Activated T-helper 1 cell treated with Interleukin-2 at 50 U/mL for 16 hours (primary cell): ENCODE data around the gene GRM5.

Experiments
- DNase-seq: peaks from one replicate; pipeline ENCODE4 v3.0.0-alpha.2; 2020; ENCODE audit warnings: low read depth

The GRM5 gene

DNA sequence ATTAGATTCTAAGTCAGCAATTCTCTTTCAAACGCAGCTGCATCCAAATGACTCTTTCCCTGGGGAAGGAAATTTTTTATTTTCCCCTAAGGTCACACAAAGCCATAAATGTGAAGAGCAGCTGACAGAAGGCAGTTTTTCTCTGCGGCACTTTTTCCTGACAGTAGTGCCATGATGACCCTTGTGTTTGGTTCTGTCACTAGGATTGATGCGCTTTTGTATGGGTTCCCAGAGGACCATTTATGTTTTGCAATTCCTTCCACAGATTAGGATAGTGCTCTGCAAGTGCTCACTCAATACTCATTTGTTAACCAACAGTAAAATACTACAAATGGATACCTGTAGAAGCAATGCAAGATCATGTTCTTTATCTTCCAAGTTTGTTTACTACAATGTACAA lies 368.6 kb downstream of the GRM5 start:
- DNase-seq, result no peak

DNA sequence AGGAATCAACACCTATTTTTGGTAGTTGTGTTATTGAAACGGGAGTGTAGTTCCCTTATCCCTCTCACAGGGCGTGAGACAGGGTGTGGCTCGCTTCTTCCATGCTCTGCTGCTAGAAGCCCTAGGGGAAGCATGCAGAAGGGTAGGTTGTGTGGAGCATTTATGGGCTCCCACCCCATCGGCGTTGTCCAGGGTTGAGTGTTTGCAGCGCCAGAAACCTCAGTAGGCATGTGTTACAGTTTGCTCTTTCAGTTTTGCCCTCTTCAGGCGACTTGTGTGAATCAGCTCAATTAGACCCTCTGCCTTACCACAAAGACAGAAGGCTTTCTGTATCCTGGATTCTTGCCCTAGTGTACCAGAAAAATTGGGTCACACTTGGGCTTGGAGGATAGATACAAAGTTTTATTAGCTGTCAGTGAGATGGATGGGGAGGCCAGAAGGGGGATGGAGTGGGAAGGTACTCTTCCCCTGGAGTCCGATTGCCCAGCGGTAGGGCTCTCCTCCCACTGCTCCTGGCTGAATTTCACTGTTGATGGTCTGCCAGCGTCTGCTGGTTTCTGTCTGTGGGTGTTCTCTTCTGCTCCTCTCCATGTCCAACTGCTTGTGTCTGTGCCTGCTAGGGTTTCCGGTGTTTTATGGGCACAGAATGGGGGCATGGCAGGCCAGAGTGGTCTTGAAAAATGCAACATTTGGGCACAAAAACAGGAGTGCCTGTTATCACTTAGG lies 369.9 kb downstream of the GRM5 start:
- no peak for DNase-seq

DNA sequence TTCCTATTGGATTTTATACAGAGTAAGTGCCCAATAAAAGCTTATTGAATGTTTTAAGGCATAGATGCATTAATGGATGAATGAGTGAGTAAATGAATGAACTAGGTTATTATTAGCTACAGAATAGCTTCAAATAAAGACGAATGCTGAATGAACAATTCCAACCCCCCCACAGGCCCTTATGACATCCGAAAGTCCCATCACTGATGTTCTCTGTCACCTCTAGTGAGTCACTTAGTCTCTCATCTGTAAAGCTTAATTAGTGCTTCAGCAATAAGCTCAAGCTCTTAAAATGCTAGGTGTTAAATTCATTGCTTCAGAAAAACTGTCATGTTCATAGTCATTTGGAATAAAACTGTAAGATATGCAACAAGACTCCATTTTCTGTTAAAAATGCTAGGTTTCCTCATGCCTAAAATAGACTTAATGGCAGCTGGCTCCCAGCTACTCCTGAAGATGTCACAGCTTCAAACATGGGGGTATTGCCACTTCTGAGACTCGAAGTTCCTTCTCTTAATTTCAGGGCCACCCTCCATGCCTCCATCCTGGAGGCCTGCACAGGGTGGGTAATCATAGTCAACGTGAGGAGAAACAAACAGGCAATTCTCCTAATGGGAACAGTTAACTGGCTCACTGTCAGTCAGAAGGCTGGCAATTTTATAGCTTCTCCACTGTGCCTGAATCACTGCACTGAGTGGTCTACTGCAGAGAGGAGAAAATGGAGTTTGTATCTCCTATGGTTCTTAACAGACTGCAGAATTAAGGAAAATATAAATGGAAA lies 373.3 kb downstream of the GRM5 start:
- no peak for DNase-seq

DNA sequence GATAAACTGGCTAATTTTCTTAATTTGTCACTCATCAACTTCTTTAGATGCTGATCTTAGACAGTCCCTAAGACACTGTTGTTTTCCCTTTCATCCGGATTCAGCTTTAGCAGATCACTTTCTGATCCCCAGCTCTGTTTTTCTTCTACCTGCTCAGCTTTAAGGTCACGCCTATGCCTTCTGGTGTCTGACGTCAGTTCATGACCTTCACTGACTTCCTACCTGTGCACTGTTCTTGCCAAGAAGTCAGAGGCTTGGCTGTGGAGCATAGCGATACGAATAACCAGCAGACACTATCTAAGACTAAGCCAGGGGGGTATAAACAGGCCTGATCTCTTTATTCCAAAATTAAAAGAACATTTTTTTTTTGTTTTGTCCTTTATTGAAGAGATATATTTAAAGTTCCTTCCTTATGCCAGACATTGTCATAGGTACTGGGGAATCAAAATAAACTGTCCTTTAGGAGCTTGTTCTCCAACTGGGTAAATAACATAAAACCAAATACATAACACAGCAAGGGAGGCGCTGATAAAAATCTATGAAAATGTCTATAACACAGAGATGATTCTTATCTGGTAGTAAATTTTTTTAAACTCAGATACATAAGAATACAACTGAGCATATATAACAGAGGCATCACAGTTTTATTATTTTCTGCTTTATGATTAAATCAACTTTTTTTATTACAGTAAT lies 376.1 kb downstream of the GRM5 start:
- no peak for DNase-seq

DNA sequence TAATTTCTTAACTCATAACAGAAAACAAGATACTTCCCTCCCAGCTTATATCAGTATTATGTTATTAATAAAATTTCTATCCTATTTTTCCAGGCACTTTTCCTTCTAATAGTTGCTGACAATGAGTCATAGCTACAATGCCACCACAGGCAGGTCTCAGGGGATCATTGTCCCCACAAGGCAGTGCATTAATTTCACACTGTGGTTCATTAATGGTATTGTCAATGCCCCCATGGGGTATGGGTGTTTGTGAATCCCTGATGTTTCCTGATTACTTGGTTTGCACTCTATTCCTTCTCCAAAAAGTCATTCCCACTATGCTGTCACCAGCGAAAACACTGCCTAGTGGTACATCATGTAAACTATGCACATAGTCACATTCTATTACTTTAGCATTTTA lies 382.8 kb downstream of the GRM5 start:
- DNase-seq, result no peak

DNA sequence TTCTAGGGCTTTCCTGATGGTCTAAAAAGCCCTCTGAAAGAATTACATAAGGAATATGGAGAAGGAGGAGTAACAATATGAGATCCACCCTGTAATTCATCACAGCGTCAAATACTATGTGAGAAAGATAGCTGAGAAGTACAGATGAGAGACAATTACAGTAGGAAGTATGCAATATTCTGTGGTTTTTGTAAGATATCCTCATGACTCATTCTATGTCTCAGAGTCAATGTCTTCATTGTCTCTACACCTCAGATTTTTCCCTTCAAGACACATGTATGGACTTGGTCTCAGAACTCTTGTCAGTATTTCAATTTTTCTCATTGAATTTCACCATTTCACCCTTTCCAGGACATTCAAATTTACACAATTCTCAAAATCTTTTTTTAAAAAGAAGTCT lies 385.0 kb downstream of the GRM5 start:
- no peak for DNase-seq

DNA sequence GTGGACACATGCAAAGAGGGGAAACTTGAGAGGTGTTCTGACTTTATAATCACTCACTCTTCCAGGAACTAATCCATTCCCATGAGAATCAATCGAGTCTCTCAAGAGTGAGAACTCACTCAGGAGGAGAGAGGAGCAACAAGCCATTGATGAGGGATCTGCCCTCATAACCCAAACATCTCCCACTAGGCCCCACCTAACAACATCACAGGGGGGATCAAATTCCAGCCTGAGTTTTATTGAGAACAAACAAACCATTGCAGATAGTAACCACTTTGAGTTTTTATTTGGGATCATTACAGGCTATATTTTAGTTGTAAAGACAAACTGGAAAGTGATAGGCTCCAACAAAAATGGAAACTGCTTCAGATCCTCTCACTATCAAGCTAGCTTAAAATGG lies 399.4 kb downstream of the GRM5 start:
- DNase-seq, result no peak

DNA sequence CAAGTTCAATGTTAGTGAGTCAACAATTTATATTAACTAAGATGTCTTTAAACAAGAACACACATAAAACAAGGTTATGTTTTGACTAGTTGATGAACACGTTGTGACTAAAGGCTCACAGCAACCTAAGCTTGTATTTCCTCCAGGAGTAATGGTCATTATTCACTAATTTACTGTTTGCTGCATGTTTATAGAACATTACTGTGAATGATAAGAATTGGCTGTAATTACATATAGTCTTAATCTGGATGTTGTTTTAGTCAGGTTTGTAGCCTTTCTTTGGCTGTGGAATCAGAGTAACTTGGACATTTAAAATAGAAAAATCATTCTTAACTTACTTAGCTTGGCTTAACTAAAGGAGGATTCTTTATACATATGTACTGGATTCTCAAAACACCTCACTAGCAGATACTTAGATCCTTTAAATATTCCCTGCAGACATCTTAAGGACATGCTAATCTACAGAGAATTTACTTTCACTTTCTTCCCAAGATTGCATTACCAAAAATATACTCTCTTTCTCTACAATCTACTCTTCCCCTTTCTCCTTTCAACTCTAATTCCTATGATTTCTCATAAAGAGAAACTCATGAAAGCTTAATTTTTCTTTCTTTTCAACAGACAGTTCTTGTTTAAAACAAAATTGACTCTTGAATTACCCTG lies 408.6 kb downstream of the GRM5 start:
- no peak for DNase-seq

DNA sequence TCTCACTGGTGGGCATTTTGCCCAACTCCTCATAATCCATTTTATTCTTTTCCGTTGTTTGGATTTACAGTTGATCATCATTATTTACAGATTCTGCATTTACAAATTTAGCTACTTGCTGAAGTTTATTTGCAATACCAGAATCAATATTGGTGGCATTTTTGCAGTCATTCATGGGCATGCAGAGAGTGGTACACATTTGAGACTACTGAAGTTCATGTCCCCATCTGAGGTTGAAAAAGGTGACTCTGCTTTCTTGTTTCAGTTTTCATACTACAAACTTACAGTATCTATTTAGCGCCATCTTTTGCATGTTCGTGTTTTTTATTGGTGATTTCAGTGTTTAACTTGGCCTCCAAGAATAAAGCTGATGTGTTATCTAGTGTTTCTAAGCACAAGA lies 409.5 kb downstream of the GRM5 start:
- no peak for DNase-seq

DNA sequence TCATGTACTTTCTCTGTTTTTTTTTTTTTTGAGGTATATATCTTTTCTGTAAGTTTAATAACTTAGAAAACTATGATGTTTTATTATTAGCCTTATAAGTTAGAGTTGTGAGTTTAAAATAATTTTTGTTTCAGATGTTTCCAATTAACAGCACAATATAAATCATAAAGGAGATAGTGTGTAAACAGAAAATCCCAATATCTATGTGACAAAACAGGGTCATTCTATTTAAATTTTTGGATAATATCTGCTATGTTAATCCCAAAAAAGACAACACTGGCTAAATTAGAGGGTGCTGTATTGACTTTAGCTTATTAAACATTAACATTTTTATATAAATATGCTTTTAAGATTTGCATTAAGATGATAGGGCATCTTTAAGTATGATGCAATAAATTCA lies 410.1 kb downstream of the GRM5 start:
- no peak for DNase-seq

DNA sequence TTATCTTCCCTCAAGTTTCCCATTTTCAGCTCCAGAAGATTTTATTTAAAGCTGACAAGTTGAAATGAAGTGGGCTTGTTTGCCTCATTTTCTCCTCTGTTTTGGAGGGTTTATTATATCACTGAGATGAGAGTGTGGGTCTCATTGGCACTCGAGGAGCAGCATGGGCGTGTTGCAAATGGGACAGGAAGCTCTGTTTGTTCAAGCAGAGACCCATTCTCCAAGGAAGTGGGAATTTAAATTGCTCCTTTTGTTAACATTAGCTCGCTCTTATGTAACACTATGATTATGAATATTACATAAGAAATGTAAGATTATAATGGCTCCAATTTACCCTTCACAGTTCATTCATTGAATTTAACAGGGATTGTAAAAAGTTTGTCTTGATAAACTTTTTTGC lies 410.6 kb downstream of the GRM5 start:
- no peak for DNase-seq

DNA sequence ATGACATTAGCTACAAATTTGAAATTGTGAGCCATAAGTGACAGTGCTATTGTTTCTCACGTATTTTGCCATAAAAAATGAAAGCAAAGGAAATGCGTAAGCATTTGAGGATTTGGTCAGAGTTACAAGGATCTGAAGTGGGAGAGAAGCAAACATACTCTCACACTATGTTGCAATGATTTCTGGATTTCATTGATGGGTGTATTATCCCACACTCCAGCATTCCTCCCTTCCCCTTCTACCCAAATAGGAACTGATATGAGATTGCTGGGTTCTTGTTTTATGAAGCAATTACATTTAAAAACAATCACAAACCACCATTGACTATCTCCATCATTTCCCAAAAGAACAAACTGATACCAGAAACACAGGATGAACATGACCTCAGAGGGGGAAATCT lies 414.2 kb downstream of the GRM5 start:
- no peak for DNase-seq

DNA sequence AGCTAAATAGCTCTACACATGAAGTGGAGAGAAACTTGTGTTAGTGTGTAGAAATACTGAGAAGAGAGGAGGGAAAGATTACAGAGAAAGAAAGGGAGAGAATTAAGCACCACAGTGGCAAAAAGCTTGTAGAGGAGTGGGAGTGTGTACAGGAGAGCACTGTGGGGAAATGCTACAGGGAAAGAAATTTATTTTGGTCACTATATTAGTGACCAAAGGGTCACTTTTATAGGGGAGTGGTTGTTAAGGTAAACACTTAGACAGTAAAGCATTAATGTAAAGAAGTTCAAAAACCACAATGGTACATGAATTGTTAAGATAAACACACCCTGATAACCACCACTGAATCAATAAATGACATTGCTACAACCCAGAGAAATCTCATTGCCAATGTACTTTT lies 421.1 kb downstream of the GRM5 start:
- DNase-seq, result no peak

DNA sequence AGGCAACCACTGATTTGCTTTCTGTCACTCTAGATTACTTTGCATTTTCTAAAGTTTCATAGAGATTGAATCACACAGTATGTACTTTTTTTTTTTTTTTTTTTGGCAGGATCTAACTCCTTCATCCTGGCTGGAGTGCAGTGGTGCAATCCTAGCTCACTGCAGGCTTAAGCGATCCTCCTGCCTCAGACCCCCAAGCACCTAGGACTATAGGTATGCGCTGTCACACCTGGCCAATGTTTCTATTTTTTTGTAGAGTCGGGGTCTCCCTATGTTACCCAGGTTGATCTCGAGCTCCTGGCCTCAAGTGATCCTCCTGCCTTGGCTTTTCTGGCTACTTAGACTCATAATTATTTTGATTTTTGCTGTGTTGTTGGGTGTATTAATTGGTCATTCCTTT lies 433.6 kb downstream of the GRM5 start:
- no peak for DNase-seq

DNA sequence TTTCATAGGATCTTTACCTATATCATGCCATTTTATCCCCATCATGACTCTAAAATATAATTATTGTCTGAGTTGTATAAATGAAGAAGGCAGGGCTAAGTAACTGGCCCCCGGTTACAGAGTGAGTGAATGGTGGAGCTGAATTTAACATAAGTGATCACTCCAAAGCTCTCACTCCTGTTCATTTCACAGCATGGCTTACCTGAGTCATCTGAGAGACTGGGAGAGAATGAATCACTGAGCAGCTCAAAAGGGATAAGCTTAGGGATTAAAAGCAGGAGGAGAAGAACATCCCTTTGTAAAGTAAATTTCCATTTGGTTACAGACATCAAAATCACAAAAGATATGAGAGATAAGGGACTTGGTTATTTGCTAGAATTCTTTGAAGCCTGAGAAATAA lies 434.3 kb downstream of the GRM5 start:
- DNase-seq, result no peak

DNA sequence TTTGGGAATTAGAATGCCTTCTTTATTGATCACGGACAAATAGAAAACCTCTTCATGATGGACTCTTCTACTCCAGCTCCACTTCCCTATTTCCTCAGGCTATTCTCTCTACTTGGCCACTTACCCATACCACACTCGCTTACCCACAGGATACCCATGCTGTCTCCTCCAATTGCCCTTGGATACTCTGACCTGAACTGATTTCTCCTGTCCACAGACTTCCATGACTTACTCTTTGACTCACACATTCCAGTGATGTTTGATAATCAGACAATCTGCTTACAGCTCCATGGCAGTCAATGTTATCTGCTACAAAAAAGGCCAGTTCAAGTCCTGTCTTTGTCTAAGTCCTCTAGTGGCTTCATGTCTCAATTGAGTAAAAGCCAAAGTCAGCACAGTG lies 436.3 kb downstream of the GRM5 start:
- DNase-seq, result no peak

DNA sequence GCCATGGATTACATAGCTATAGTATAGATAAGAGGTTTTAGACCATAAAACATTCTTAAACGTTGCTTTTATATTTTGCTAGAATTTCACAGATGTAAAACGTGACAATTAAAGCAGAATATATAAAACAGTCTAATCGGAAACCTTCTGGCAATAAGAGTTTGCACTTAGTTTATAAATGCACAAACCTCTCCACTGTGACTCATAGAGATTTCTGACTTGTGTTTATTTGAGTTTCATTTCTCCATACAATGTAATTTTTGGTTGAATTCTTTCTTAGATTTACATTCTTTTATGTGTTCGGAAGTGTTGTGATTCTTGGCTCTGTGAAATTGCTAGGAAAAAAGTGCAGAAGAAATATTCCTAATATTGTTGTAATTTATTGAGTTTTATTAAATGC lies 439.6 kb downstream of the GRM5 start:
- no peak for DNase-seq

DNA sequence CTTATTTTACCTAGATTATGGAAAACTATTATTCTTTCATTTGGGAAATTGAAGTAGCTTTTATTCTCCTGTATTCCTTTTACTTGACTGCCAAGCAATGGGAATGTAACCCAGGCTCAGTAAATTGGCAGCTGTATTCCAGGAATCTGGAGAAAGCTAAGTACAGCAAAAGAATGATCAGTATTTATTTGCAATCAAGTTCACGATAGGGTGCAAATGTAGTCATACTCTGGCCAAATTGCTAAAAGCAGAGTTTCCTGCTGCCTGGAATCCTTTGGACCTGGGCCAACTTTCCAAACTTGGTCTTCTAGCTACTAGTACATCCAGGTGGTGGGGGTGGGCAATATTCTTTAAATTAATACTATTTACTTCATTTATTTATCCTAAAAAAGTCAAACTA lies 442.3 kb downstream of the GRM5 start:
- DNase-seq, result no peak

DNA sequence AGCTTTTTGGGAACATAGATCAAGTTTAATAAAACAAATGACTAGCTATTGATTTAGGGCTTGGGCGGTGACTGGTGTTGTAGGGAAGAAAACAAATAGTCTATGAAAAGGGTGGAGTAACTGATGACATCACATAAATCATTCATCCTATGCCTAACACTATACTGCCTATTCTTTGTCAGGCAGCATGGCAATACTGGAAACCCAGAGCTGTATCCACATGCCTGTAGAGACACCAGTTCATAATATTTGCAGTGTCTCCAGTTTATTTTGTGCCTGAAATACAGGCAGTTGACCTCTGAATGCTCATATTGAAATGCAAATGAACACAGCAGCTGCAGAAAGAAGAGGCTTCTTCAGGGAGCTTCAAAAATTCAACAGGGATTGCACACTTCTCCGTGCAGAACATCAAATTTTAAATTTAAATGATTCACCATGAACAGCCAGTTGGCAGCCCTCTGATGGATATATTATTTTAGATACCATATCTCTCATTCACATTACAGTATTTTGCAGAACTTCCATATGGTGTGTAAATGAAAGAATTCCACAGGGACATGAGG lies 445.1 kb downstream of the GRM5 start:
- DNase-seq, result no peak

DNA sequence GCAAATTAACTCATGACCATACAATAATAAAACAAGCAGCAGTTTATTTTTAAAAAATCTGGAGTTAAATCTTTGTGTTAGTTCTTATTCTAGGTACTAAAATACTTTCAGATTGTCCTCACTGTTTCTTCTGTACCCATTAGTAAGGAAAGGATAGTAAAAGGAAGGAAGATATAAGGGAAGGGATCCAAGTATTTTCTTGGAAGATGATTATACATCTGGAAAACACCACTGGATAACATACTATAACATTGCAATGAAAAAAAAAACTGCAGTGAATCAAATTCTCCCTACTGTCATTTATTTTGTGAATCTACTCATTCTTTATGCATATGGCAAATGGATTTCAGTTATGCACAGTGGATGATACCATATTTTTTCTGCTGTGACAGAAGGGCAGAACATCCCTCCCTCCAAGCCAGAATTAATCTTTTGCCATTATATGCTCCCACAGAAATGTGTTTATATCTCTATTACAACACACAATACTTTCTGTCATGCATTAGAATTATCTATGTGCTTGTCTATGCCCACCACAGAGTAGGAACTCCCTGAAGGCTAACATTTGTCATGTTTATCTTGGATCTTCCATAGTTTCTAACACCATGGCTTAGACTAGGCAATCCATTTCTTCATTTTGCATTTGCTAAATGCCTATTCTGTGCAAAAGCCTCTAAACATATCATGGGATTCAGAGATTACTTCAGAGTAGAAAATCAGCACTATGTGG lies 446.0 kb downstream of the GRM5 start:
- DNase-seq, result no peak

DNA sequence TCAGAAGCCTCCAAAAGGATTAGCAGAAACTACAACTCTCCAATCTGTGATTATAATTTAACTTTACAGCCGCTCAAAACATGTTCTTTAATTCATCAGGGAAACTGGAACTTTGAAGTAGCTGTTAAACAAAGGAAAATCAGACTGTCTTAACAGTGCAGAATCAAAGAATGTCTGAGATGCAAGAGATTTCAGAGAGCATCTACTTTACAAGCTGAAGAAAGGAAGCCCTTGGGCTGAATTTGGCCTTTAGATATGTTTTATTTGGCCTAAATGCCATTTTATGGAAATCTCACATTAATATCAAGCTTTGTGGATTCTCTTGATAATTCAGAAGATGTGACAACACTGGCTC lies 446.7 kb downstream of the GRM5 start:
- no peak for DNase-seq
